Measurements from ENCODE around the gene ADAMTS9. TPM values are rescaled to one million over a fixed set of nuclear protein-coding genes. Genes with fewer than 3 reads are reported as not detected.

The ADAMTS9 gene
- total RNA-seq, 1 donor from 2014 or later: 15.1 TPM

- no peak for DNase-seq
- intact Hi-C loops (cut with micrococcal nuclease): no loop called here
- ATAC-seq: no peak
Measured at GRCh38 chr3:64518496-64518895, 169.3 kb downstream of the ADAMTS9 start.

GRCh38 chr3:64514889-64515288 lies 172.9 kb downstream of the ADAMTS9 start:
- intact Hi-C loops (cut with micrococcal nuclease): no loop called here
- no peak for DNase-seq
- no peak for ATAC-seq

GRCh38 chr3:64509206-64509605 lies 178.6 kb downstream of the ADAMTS9 start:
- DNase-seq: no peak
- intact Hi-C loops (cut with micrococcal nuclease): no loop called here
- no peak for ATAC-seq

- ATAC-seq: no peak
- intact Hi-C loops (cut with micrococcal nuclease): no loop called here
Measured at GRCh38 chr3:64508140-64508539, 179.7 kb downstream of the ADAMTS9 start.

GRCh38 chr3:64506255-64506654 lies 181.5 kb downstream of the ADAMTS9 start:
- intact Hi-C loops (cut with micrococcal nuclease): no loop called here
- no peak for DNase-seq
- no peak for ATAC-seq

More at GRCh38 chr3:64508140-64508539, 179.7 kb downstream of the ADAMTS9 start:
- DNase-seq: no peak

- intact Hi-C loops (cut with micrococcal nuclease): no loop called here
Measured at GRCh38 chr3:64505419-64505818, 182.4 kb downstream of the ADAMTS9 start.

GRCh38 chr3:64502284-64502683 lies 185.5 kb downstream of the ADAMTS9 start:
- intact Hi-C loops (cut with micrococcal nuclease): no loop called here
- no peak for ATAC-seq
- no peak for DNase-seq

More at GRCh38 chr3:64505419-64505818, 182.4 kb downstream of the ADAMTS9 start:
- no peak for DNase-seq
- ATAC-seq: no peak

- ATAC-seq (no peak), DNase-seq (no peak)
- intact Hi-C loops (cut with micrococcal nuclease): no loop called here
Measured at GRCh38 chr3:64501298-64501906, 186.4 kb downstream of the ADAMTS9 start.

GRCh38 chr3:64496786-64497490 lies 190.9 kb downstream of the ADAMTS9 start:
- intact Hi-C loops (cut with micrococcal nuclease): no loop called here
- no peak for DNase-seq
- no peak for ATAC-seq

GRCh38 chr3:64495781-64496334 lies 191.9 kb downstream of the ADAMTS9 start:
- ATAC-seq (no peak), DNase-seq (no peak)
- intact Hi-C loops (cut with micrococcal nuclease): no loop called here

- intact Hi-C loops (cut with micrococcal nuclease): no loop called here
- ATAC-seq (no peak), DNase-seq (no peak)
Measured at GRCh38 chr3:64495121-64495780, 192.5 kb downstream of the ADAMTS9 start.

GRCh38 chr3:64494526-64494925 lies 193.3 kb downstream of the ADAMTS9 start:
- intact Hi-C loops (cut with micrococcal nuclease): no loop called here
- DNase-seq (no peak), ATAC-seq (no peak)

- intact Hi-C loops (cut with micrococcal nuclease): no loop called here
- ATAC-seq (no peak), DNase-seq (no peak)
Measured at GRCh38 chr3:64493149-64493548, 194.7 kb downstream of the ADAMTS9 start.

- intact Hi-C loops (cut with micrococcal nuclease): no loop called here
- DNase-seq (no peak), ATAC-seq (no peak)
Measured at GRCh38 chr3:64491843-64492242, 196.0 kb downstream of the ADAMTS9 start.

- intact Hi-C loops (cut with micrococcal nuclease): no loop called here
- ATAC-seq (no peak), DNase-seq (no peak)
Measured at GRCh38 chr3:64490180-64490724, 197.5 kb downstream of the ADAMTS9 start.

- ATAC-seq (peak; percentile 70), DNase-seq (peak; percentile 30)
- intact Hi-C loops (cut with micrococcal nuclease): no loop called here
Measured at GRCh38 chr3:64489361-64490044, 198.3 kb downstream of the ADAMTS9 start.

GRCh38 chr3:64488939-64489338 lies 198.9 kb downstream of the ADAMTS9 start:
- intact Hi-C loops (cut with micrococcal nuclease): no loop called here
- peak; percentile 32 for ATAC-seq
- DNase-seq: peak; percentile 31

- DNase-seq (peak; percentile 76), ATAC-seq (peak; percentile 94)
- intact Hi-C loops (cut with micrococcal nuclease): loop anchor here (5.0 kb wide), 1 partner anchor 457 kb away; no protein-coding TSS in a partner anchor
Measured at GRCh38 chr3:64484289-64484992, 203.4 kb downstream of the ADAMTS9 start.

- ATAC-seq (no peak), DNase-seq (no peak)
- intact Hi-C loops (cut with micrococcal nuclease): loop anchor here (5.0 kb wide), 1 partner anchor 456 kb away; no protein-coding TSS in a partner anchor
Measured at GRCh38 chr3:64483467-64483866, 204.3 kb downstream of the ADAMTS9 start.

Data from left ventricle myocardium superior (tissue), 1 donor.